Ovary (tissue), 9 donors: ENCODE data around the gene SLC19A1. TPM values are rescaled to one million over a fixed set of nuclear protein-coding genes. Genes with fewer than 3 reads are reported as not detected.

Source experiments
- DNase-seq, 5 donors: peaks; one replicate each; pipeline ENCODE4 v3.0.0-alpha.2; 2019 to 2020
- H3K27ac ChIP-seq, 2 donors: fragments of 200-600 bp; one replicate each; pipeline versions ENCODE4 v1.5.1 to v1.8.0; 2019 to 2022
- H3K27me3 ChIP-seq: fragments of 200-600 bp; one replicate; pipeline ENCODE4 v1.8.0; 2022
- H3K36me3 ChIP-seq: fragments of 200-600 bp; sonication (generic); one replicate; pipeline ENCODE4 v1.5.1; 2019
- H3K4me1 ChIP-seq: one replicate; pipeline ENCODE4 v1.8.1; 2013; ENCODE audit warnings: mild to moderate bottlenecking, moderate library complexity; ENCODE audit not compliant: insufficient read depth
- H3K4me3 ChIP-seq: fragments of 200-600 bp; sonication (generic); one replicate; pipeline ENCODE4 v1.5.1; 2017
- H3K9me3 ChIP-seq, 2 donors: fragments of 200-600 bp in 1 of 2; sonication (generic) in 1 of 2; one replicate each; pipeline versions ENCODE4 v1.5.1 to v1.8.1; 2013 to 2019; ENCODE audit warnings: mild to moderate bottlenecking in 1 of 2, moderate library complexity in 1 of 2
- EP300 ChIP-seq: sonication (generic); formaldehyde crosslinking; IDR thresholded peaks from one replicate; pipeline ENCODE4 v1.6.1; 2017; ENCODE audit warnings: antibody characterized with exemption
- POLR2A ChIP-seq: fragments of 450-650 bp; IDR thresholded peaks from one replicate; pipeline ENCODE4 v1.6.1; 2017; ENCODE audit warnings: antibody characterized with exemption, mild to moderate bottlenecking, moderate library complexity
- WGBS, 3 donors: extraction: QIAGEN DNeasy Blood & Tissue Kit in 1 of 3; methylation state at CpG; one replicate each; pipeline versions ENCODE4 v1.1.5 to v1.1.7; 2013 to 2017; 5-methylcytosine and 5-hydroxymethylcytosine counted together
- intact Hi-C, 4 donors: fragments of 100-400 bp; cut with DNase I; formaldehyde crosslinking; loops; one replicate each; pipeline versions ENCODE4 v1.11.0 to v1.15.1; 2022 to 2023
- polyA plus RNA-seq, 2 donors: library from polyadenylated mRNA; stranded (reverse); fragments of 200-250 nt in 1 of 2; fragments of 350-450 nt in 1 of 2; fragmentation: Illumina TruSeq in 1 of 2; extraction: RNeasy Lipid Tissue Mini Kit (QIAGEN cat#74804) in 1 of 2; gene quantifications; one replicate each; pipeline ENCODE4 v1.2.3, GENCODE V29; 2013 to 2014
- total RNA-seq, 7 donors: library from RNA; depleted of rRNA in 2 of 7; stranded (reverse); fragments of >200 nt in 2 of 7; fragmentation: NEBNext Ultra II Directional in 3 of 7; extraction: Animal tissue kit (Norgen Biotek cat#: 25700) in 3 of 7; gene quantifications; one replicate each; pipeline versions ENCODE4 v1.1.0 to v1.2.4, GENCODE V29; 2016 to 2023
- TF ChIP-seq, protein P1 (sequence below), 3 donors: fragments of 450-650 bp in 2 of 3; fragments of 200-600 bp in 1 of 3; IDR thresholded peaks; one replicate each; pipeline versions ENCODE4 v1.5.1 to v1.8.0; 2016 to 2022; ENCODE audit warnings: antibody characterized with exemption in 3 of 3, mild to moderate bottlenecking in 1 of 3
- donor health status: DM: no; HTN: no; CAD: no; lungs with moderate emphysema.
- donor health status: DM: no; HTN: no; CAD: no.
- donor health status: Bipolar disorder and iron deficiency.
- donor health status: DM: yes; HTN: yes; CAD: no.
- donor health status: DM: no; HTN: no; CAD: no.
- donor health status: DM: yes; HTN: yes; CAD: no.

Gene SLC19A1
- total and polyA plus RNA-seq, 9 donors: 0.88 to 18.2 (median 8.1) TPM

DNA sequence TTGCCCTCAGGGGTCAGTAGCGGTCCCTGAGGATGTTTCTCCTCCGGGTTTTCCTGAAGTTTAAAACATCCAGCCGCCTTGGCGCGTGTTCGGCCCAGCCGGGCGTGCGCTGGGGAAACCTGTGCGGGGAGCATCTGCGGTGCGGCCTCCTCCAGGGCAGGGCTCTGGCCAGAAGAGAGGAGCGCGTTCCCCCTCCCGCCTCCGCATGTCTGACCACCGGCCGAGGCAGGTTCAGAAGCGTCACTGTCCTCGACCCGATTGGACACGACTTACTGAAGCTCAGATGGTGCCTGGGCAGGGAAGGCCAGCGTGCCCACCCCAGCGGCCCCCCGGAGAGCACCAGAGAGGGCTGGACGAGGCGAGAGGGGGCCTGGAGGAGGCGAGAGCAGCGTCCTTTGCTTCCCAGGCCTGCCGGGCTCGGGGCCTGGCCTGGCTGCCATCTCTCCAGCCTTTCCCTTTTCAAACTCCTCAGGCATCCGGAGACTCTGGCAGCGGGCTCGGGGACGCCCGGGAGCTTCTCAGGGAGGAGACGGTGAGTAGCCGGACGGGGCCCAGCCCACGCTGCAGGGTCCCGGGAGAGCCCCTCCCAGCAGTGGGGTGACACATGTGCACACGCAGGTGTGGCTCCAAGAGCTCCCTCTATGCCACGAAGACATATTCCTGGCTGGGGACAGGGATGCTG is 67.1 kb downstream of the SLC19A1 start:
- Histone ChIP-seq H3K27me3 (no peaks in the 10 kb centered on the region), H3K9me3 (no peaks in the 10 kb centered on the region), H3K36me3 (no peaks in the 10 kb centered on the region), H3K27ac (no peak overlapping the region), H3K4me3 (no peak overlapping the region), H3K4me1 (peaks cover 17% of the 10 kb centered on the region)
- intact Hi-C loops: loop anchor here in 1 of 4 donors (10.0 kb wide), 1 partner anchor 350 kb away; no protein-coding TSS in a partner anchor
- 88 to 91% (median 90%) methylated on average over 43 of the region's 43 CpGs for WGBS, 3 donors
- TF ChIP-seq, protein P1, sequence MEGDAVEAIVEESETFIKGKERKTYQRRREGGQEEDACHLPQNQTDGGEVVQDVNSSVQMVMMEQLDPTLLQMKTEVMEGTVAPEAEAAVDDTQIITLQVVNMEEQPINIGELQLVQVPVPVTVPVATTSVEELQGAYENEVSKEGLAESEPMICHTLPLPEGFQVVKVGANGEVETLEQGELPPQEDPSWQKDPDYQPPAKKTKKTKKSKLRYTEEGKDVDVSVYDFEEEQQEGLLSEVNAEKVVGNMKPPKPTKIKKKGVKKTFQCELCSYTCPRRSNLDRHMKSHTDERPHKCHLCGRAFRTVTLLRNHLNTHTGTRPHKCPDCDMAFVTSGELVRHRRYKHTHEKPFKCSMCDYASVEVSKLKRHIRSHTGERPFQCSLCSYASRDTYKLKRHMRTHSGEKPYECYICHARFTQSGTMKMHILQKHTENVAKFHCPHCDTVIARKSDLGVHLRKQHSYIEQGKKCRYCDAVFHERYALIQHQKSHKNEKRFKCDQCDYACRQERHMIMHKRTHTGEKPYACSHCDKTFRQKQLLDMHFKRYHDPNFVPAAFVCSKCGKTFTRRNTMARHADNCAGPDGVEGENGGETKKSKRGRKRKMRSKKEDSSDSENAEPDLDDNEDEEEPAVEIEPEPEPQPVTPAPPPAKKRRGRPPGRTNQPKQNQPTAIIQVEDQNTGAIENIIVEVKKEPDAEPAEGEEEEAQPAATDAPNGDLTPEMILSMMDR (IDR thresholded peaks at IDR 0.05): no peak
- TF ChIP-seq POLR2A (no peak), EP300 (no peak)
- DNase-seq: no peak

DNA sequence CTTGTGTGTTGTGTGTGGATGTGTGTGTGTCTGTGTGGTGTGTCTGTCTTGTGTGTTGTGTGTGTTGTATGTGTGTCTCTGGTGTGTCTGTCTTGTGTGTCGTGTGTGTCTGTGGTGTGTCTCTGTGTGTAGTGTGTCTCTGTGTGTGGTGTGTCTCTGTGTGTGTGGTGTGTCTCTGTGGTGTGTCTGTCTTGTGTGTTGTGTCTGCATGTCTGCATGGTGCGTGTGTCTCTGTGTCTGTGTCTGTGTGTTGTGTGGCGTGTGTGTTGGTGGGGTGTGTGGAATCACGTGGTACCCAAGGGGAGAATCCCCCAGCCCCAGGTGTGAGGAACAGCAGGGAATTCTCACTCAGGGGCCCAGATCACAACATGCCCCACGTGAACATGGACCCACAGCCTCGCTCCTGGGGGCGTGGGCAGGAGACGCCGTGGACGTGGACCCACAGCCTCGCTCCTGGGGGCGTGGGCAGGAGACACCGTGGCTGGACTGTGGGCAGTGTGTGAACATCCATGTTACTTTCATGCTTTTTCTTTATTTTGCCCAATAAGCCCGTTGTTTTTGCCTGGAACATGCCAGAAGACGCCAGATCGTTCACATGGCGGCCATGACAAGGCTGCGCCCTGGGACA is 67.8 kb downstream of the SLC19A1 start:
- intact Hi-C loops: loop anchor here in 1 of 4 donors (10.0 kb wide), 1 partner anchor 350 kb away; no protein-coding TSS in a partner anchor
- DNase-seq: no peak
- no peaks in the 10 kb centered on the region for H3K9me3 ChIP-seq
- TF ChIP-seq, protein P1 (IDR thresholded peaks at IDR 0.05): no peak
- no peak for TF ChIP-seq EP300
- no peak for TF ChIP-seq POLR2A
- no peak overlapping the region for H3K4me3 ChIP-seq
- no peaks in the 10 kb centered on the region for H3K36me3 ChIP-seq
- WGBS, 3 donors: 92% methylated on average over 18 of the region's 18 CpGs
- peaks cover 17% of the 10 kb centered on the region for H3K4me1 ChIP-seq
- no peaks in the 10 kb centered on the region for H3K27me3 ChIP-seq
- no peak overlapping the region for H3K27ac ChIP-seq

DNA sequence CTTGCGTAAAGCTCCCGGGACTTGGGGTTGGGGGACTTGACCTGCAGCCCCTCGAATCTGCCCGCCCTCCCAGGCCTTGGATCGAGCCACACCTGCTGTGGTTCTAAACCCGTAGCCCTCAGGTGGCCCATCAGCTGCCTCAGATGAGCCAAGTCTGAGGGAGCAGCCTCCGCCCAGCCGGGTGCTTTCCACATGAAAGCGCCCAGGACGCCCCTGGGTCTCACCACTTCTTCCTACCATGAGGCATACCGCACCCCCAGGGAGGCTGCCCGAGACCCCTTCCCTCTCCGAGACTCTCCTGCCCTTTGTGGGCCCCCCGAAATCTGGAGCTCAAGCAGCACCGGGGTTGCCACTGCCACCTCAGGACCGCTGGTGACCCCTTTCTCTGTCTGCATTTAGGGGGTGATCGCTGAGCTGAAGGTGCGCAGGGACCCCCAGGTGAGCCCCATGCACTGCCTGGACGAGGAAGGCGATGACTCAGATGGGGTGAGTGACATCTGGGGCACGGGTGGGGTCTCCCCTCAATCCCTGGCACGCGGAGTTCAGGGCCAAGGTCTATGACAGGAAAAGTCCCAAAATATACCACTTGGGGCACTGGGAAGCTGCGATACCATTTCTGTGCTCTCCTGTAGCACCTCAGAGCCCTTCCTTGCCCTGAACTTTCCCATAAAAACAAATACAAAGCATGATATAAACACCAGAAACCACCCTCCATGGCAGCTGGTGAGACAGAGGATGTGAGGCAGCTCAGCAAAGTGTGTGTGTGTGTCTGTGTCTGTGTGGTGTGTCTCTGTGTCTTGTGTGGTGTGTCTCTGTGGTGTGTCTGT is 68.5 kb downstream of the SLC19A1 start:
- H3K4me1 ChIP-seq: peaks cover 20% of the 10 kb centered on the region
- no peak overlapping the region for H3K4me3 ChIP-seq
- 73 to 85% (median 80%) methylated on average over 24 of the region's 24 CpGs for WGBS, 3 donors
- intact Hi-C loops: loop anchor here in 1 of 4 donors (10.0 kb wide), 1 partner anchor 351 kb away; no protein-coding TSS in a partner anchor
- H3K9me3 ChIP-seq: no peaks in the 10 kb centered on the region
- no peak overlapping the region for H3K27ac ChIP-seq
- no peak for DNase-seq
- TF ChIP-seq, protein P1 (IDR thresholded peaks at IDR 0.05): no peak
- TF ChIP-seq EP300 (no peak), POLR2A (no peak)
- no peaks in the 10 kb centered on the region for H3K36me3 ChIP-seq
- no peaks in the 10 kb centered on the region for H3K27me3 ChIP-seq
